HepG2 (cell line): Measurements from ENCODE around the gene PET100. TPM values are rescaled to one million over a fixed set of nuclear protein-coding genes. Genes with fewer than 3 reads are reported as not detected.
A peak's percentile ranks its signal among the peaks of the same experiment; 100 is the strongest.

Source experiments
- ATF7 ChIP-seq, 2 experiments: fragments of 450-650 bp in 1 of 2; sonication (generic) in 1 of 2; formaldehyde crosslinking in 1 of 2; IDR thresholded peaks; 2 replicates each; pipeline versions ENCODE4 v1.4.0 to v1.6.1; 2016 to 2020; ENCODE audit warnings: antibody characterized with exemption in 1 of 2, mild to moderate bottlenecking in 1 of 2, missing genetic modification reagents in 1 of 2
- MBNL3 ChIP-seq: fragments of 250-450 bp; sonication (Bioruptor Pico); conservative IDR thresholded peaks from 2 replicates; pipeline ENCODE4 v1.8.0; 2022; ENCODE audit warnings: mild to moderate bottlenecking, inconsistent platforms
- ONECUT2 ChIP-seq: sonication (generic); formaldehyde crosslinking; IDR thresholded peaks from 2 replicates; pipeline ENCODE4 v1.4.0; 2020; ENCODE audit warnings: missing genetic modification reagents
- PHF20 ChIP-seq: sonication (generic); formaldehyde crosslinking; IDR thresholded peaks from 2 replicates; pipeline ENCODE4 v1.5.0; 2020; ENCODE audit warnings: mild to moderate bottlenecking, missing genetic modification reagents
- SAP130 ChIP-seq: IDR thresholded peaks from 2 replicates; pipeline ENCODE4 v1.6.1; 2016; ENCODE audit warnings: low read depth
- SATB2 ChIP-seq: sonication (generic); formaldehyde crosslinking; IDR thresholded peaks from 2 replicates; pipeline ENCODE4 v1.5.0; 2020; ENCODE audit warnings: missing genetic modification reagents
- SMAD9 ChIP-seq: sonication (generic); formaldehyde crosslinking; IDR thresholded peaks from 2 replicates; pipeline ENCODE4 v1.5.1; 2020; ENCODE audit warnings: mild to moderate bottlenecking, missing genetic modification reagents
- SRSF4 ChIP-seq: fragments of 200-400 bp; formaldehyde crosslinking; IDR thresholded peaks from one replicate; pipeline ENCODE4 v1.6.1; 2018; ENCODE audit warnings: mild to moderate bottlenecking, low read depth, low read length, moderate library complexity; ENCODE audit not compliant: poor library complexity, severe bottlenecking
- ZMYM2 ChIP-seq: sonication (generic); formaldehyde crosslinking; IDR thresholded peaks from 2 replicates; pipeline ENCODE4 v1.8.0; 2022; ENCODE audit warnings: mild to moderate bottlenecking, missing genetic modification reagents
- ZNF138 ChIP-seq: sonication (generic); formaldehyde crosslinking; IDR thresholded peaks from 2 replicates; pipeline ENCODE4 v1.5.0; 2020; ENCODE audit warnings: mild to moderate bottlenecking, low read depth, missing genetic modification reagents
- ZNF446 ChIP-seq: sonication (generic); formaldehyde crosslinking; IDR thresholded peaks from 2 replicates; pipeline ENCODE4 v1.5.0; 2020; ENCODE audit warnings: mild to moderate bottlenecking, missing genetic modification reagents
- ZNF598 ChIP-seq: sonication (generic); formaldehyde crosslinking; IDR thresholded peaks from 2 replicates; pipeline ENCODE4 v1.5.1; 2020; ENCODE audit warnings: mild to moderate bottlenecking, missing genetic modification reagents, borderline replicate concordance
- ZNF616 ChIP-seq: sonication (generic); formaldehyde crosslinking; IDR thresholded peaks from 2 replicates; pipeline ENCODE4 v1.5.0; 2020; ENCODE audit warnings: low read depth, mild to moderate bottlenecking, missing genetic modification reagents
- ZNF703 ChIP-seq: sonication (generic); formaldehyde crosslinking; IDR thresholded peaks from 2 replicates; pipeline ENCODE4 v1.5.1; 2020; ENCODE audit warnings: missing genetic modification reagents, mild to moderate bottlenecking, moderate library complexity, borderline replicate concordance
- polyA plus RNA-seq, 8 experiments: library from polyadenylated mRNA; depleted of rRNA in 3 of 8; stranded (reverse) in 7 of 8; unstranded in 1 of 8; fragments of >200 nt; fragmentation: Illumina TruSeq in 4 of 8; extraction: Trizol in 4 of 8; gene quantifications; 2 replicates each; pipeline versions ENCODE4 v1.2.1 to v1.2.3, GENCODE V29; 2011 to 2016; ENCODE audit warnings: low read depth in 4 of 8, missing spikeins in 1 of 8, mixed read lengths in 1 of 8; ENCODE audit not compliant: insufficient read depth in 1 of 8
- total RNA-seq, 5 experiments: library from RNA; depleted of rRNA; stranded (reverse); fragments of >200 nt; fragmentation: Illumina TruSeq; extraction: Trizol; gene quantifications; 2 replicates each; pipeline ENCODE4 v1.2.3, GENCODE V29; 2016; ENCODE audit warnings: low read depth in 1 of 5
- TF ChIP-seq, protein P1 (sequence below): sonication (generic); formaldehyde crosslinking; IDR thresholded peaks from 2 replicates; pipeline ENCODE4 v1.9.0; 2021; ENCODE audit warnings: missing genetic modification reagents, borderline replicate concordance
- TF ChIP-seq, protein P2 (sequence below): sonication (generic); formaldehyde crosslinking; IDR thresholded peaks from 2 replicates; pipeline ENCODE4 v1.8.0; 2022; ENCODE audit warnings: mild to moderate bottlenecking, missing genetic modification reagents; ENCODE audit not compliant: insufficient replicate concordance
- TF ChIP-seq, protein P3 (sequence below): sonication (generic); formaldehyde crosslinking; IDR thresholded peaks from 2 replicates; pipeline ENCODE4 v1.5.1; 2020; ENCODE audit warnings: mild to moderate bottlenecking, missing genetic modification reagents
- TF ChIP-seq, protein P4 (sequence below): sonication (generic); formaldehyde crosslinking; IDR thresholded peaks from 2 replicates; pipeline ENCODE4 v1.4.0; 2020; ENCODE audit warnings: mild to moderate bottlenecking, missing genetic modification reagents
- TF ChIP-seq, protein P5 (sequence below): IDR thresholded peaks from 2 replicates; pipeline ENCODE4 v1.6.1; 2016; ENCODE audit warnings: missing compliant biosample characterization, missing genetic modification reagents, borderline replicate concordance

The PET100 gene
- total and polyA plus RNA-seq, 2 of the 13 experiments (the other 11 are each of a cell fraction or from before 2014, with no cell fraction given) = 22.3 to 66.5 TPM

DNA sequence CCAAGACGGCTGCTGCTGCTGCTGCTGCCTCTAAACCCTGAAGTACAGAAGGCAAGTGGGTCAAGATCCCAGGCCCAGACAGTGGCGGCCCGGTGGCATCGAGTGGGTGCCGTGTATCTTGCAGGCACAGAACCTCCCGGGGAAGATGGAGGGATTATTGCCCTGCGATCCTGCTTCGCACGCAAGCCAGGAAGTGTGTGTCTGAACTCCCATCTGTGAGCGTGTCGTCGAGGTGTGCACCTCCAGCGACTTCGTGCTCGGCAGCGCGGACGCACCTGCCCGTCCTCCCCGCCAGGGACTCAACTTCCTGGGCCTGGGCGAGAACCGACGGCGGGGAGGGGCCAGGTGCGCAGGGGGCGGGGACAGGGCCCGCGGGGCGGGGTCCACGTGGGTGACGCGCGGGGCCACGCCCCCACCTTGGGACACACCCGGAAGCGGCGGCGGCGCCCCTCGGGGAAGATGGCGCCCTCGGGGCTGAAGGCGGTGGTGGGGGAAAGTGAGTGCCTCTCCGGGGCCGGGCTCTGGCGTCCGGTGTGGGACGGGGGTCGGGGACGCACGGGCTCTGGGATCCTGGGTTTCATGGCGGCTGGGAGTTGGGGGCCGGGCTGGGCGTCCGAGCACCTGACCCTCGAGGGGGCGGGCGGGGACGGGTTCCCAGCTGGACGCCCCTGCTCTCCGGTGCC is 7.2 kb downstream of the PET100 start, which contains the start of gene STXBP2 (continued):
- TF ChIP-seq SMAD9 = no peak
- 0 out of 2 replicates have a peak, but pooled peaks have one; percentile 70 for TF ChIP-seq ZNF446
- no peak; the same call in 1 of the 2 replicates for TF ChIP-seq PHF20 (CRISPR knock-in tag)
- no peak for TF ChIP-seq SRSF4
- TF ChIP-seq, protein P1, sequence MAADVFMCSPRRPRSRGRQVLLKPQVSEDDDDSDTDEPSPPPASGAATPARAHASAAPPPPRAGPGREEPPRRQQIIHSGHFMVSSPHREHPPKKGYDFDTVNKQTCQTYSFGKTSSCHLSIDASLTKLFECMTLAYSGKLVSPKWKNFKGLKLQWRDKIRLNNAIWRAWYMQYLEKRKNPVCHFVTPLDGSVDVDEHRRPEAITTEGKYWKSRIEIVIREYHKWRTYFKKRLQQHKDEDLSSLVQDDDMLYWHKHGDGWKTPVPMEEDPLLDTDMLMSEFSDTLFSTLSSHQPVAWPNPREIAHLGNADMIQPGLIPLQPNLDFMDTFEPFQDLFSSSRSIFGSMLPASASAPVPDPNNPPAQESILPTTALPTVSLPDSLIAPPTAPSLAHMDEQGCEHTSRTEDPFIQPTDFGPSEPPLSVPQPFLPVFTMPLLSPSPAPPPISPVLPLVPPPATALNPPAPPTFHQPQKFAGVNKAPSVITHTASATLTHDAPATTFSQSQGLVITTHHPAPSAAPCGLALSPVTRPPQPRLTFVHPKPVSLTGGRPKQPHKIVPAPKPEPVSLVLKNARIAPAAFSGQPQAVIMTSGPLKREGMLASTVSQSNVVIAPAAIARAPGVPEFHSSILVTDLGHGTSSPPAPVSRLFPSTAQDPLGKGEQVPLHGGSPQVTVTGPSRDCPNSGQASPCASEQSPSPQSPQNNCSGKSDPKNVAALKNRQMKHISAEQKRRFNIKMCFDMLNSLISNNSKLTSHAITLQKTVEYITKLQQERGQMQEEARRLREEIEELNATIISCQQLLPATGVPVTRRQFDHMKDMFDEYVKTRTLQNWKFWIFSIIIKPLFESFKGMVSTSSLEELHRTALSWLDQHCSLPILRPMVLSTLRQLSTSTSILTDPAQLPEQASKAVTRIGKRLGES (CRISPR knock-in tag) = no peak
- no peak for TF ChIP-seq ZNF703 (CRISPR knock-in tag)
- TF ChIP-seq ZNF598 (CRISPR knock-in tag) = no peak; the same call in 1 of the 2 replicates
- TF ChIP-seq ATF7 (IDR thresholded peaks at IDR 0.05) = no peak
- no peak; the same call in 1 of the 2 replicates for TF ChIP-seq ATF7 (CRISPR knock-in tag; IDR thresholded peaks at IDR 0.05)
- peak; percentile 78; the same call in 1 of the 2 replicates for TF ChIP-seq ZNF138 (CRISPR knock-in tag)
- TF ChIP-seq SAP130 (CRISPR knock-in tag) = peak; percentile 66
- 0 out of 2 replicates have a peak, but pooled peaks have one; percentile 84 for TF ChIP-seq ZNF616 (CRISPR knock-in tag)
- no peak for TF ChIP-seq ONECUT2 (CRISPR knock-in tag)
- TF ChIP-seq SATB2 (CRISPR knock-in tag) = no peak
- TF ChIP-seq, protein P2, sequence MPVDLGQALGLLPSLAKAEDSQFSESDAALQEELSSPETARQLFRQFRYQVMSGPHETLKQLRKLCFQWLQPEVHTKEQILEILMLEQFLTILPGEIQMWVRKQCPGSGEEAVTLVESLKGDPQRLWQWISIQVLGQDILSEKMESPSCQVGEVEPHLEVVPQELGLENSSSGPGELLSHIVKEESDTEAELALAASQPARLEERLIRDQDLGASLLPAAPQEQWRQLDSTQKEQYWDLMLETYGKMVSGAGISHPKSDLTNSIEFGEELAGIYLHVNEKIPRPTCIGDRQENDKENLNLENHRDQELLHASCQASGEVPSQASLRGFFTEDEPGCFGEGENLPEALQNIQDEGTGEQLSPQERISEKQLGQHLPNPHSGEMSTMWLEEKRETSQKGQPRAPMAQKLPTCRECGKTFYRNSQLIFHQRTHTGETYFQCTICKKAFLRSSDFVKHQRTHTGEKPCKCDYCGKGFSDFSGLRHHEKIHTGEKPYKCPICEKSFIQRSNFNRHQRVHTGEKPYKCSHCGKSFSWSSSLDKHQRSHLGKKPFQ = no peak
- TF ChIP-seq, protein P3, sequence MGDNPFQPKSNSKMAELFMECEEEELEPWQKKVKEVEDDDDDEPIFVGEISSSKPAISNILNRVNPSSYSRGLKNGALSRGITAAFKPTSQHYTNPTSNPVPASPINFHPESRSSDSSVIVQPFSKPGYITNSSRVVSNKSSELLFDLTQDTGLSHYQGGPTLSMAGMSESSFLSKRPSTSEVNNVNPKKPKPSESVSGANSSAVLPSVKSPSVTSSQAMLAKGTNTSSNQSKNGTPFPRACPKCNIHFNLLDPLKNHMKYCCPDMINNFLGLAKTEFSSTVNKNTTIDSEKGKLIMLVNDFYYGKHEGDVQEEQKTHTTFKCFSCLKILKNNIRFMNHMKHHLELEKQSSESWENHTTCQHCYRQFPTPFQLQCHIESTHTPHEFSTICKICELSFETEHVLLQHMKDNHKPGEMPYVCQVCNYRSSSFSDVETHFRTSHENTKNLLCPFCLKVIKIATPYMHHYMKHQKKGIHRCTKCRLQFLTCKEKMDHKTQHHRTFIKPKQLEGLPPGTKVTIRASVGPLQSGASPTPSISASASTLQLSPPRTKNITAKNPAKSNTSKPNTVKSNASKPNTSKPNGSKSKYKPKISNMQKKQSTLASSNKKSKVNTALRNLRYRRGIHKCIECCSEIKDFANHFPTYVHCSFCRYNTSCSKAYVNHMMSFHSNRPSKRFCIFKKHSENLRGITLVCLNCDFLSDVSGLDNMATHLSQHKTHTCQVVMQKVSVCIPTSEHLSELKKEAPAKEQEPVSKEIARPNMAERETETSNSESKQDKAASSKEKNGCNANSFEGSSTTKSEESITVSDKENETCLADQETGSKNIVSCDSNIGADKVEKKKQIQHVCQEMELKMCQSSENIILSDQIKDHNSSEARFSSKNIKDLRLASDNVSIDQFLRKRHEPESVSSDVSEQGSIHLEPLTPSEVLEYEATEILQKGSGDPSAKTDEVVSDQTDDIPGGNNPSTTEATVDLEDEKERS (CRISPR knock-in tag) = no peak
- peak; percentile 89 for TF ChIP-seq ZMYM2 (CRISPR knock-in tag)
- TF ChIP-seq, protein P4, sequence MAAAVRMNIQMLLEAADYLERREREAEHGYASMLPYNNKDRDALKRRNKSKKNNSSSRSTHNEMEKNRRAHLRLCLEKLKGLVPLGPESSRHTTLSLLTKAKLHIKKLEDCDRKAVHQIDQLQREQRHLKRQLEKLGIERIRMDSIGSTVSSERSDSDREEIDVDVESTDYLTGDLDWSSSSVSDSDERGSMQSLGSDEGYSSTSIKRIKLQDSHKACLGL (CRISPR knock-in tag) = peak; percentile 75; the same call in 1 of the 2 replicates
- TF ChIP-seq, protein P5, sequence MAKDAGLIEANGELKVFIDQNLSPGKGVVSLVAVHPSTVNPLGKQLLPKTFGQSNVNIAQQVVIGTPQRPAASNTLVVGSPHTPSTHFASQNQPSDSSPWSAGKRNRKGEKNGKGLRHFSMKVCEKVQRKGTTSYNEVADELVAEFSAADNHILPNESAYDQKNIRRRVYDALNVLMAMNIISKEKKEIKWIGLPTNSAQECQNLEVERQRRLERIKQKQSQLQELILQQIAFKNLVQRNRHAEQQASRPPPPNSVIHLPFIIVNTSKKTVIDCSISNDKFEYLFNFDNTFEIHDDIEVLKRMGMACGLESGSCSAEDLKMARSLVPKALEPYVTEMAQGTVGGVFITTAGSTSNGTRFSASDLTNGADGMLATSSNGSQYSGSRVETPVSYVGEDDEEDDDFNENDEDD (CRISPR knock-in tag) = peak; percentile 95
- TF ChIP-seq MBNL3 (CRISPR knock-in tag) = no peak
